ENCODE measurements around the gene ZFPM1.

ZFPM1 gene

DNA sequence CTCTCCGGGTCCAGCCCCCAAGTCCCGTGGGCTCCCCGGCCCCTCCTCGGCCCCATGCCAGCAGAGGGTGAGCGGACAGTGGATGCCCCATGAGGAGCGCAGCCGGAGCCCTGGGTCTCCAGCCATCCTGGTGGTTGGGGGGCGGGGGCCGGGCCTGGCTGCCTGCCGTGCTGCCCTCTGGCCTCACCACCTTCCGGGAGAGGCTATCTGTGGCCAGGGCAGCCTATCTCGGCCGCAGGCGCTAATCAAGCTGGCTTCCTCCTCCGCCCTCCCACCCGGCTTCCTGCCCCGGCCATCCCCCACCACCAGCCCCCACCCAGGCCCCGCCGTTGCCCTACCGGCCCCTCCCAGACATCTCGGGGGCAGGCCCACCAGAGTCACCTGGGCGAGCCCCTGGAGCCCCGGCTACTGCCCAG is 46.8 kb downstream of the ZFPM1 start:
- DNase-seq (ENCODE audit: low spot score) = no peak

DNA sequence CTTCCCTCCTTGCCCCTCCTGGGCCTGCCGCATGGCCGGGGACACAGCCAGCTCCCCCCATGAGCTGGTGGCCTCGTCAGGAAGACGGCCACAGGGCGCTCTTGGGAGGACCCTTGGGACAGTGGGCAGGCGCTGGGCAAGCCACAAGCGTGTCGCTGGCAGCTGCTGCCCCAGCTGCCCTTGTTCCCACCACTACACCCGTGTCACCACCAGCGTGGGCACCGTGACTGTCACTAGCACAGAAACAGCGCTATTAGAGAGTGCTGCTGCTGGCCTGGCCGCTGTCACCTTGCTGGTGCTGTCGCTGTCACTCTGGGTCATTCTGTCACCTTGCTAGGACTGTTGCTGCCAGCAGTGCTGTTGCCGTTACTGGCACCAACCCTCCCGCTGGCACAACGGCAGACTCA is 47.2 kb downstream of the ZFPM1 start:
- DNase-seq (ENCODE audit: low spot score) = no peak

DNA sequence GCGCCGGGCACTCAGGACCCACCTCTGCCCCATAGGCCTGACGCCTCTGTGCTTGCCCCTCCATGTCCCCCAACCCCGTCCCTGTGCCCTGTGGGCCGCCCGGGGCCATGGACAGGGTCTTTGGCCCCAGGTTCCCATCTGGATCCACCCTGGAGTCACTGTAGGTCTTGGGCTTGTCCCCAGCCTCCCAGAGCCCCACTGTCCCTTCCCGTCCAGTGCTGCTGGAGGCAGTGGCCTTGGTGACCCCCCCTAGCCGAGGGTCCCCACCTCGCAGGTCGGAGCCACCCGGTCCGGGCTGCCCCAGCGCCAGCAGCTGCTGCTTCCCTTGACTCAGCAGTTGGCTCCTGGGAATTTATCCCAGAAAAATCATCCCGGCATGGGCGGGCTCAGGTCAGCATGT is 49.3 kb downstream of the ZFPM1 start:
- DNase-seq (ENCODE audit: low spot score) = no peak

DNA sequence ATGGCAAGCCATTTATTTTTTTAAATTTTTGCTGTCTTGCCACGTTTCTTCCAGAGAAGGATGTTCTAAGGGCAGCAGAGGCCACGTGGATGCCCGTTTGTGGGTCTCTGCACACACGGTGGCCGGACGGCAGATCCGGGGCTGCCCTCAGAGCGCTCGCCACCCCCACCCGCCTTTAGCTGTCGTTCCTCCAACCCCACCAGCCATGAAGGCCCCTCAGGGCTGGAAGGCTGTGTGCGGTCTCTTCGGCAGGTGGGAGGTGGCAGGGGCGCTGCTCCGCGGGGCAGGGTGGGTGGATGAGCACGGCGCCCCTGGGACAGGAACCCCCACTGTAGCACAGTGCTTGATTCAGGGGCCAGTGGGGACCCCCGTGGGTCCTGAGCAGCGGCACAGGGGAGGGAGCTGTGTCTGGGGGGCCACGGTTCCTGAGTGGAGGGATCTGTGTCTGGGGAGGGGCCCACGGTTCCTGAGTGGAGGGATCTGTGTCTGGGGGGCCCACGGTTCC is 49.7 kb downstream of the ZFPM1 start:
- DNase-seq (ENCODE audit: low spot score) = no peak

DNA sequence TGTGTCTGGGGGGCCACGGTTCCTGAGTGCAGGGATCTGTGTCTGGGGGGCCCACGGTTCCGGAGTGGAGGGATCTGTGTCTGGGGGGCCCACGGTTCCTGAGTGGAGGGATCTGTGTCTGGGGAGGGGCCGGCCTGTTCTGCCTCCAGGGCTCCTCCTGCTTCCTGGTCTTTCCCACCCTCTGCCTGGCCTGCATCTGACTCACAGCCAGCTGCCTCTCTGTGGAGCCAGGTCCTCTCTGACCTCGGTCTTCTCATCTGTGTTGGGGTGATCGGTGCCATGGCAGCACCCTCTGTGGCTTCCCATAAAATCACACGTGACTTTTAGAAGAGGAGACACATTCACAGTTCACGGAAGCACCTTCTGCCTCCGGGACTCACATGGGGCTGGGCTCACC is 50.3 kb downstream of the ZFPM1 start:
- no peak for DNase-seq (ENCODE audit: low spot score)

DNA sequence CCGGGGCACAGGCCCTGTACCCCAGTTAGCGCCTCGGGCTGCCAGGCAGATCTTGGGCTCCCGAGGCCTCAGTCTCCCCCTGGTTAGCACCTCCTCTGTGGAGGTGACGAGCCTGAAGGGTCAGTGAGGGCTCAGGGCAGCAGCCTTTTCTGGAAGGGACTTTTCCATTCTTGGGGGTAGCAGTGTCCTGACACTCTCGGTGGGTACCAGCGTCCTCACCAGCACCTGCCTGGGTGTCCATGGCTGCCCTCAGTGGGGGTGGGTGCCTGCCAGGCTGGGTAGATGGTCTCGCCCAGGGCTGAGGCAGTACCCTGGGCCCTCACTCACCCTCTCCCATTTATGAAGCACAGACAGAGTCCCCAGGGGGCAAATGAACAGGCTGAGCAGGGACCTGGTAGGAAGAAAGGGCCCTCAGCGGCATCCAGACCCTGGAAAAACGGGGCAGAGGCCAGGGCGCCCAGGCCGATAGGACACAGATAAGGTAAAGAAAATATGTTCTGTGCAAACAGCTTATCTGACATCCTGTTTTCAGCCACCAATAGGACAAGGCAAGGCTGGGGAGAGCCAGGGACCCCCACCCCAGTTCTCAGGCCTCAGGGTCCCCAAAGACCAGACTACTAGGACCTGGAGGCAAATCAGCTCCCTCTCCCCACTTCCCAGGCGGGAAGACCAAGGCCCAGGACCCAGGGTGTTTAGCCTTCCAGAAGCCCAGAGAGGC is 50.9 kb downstream of the ZFPM1 start:
- DNase-seq (ENCODE audit: low spot score) = no peak

DNA sequence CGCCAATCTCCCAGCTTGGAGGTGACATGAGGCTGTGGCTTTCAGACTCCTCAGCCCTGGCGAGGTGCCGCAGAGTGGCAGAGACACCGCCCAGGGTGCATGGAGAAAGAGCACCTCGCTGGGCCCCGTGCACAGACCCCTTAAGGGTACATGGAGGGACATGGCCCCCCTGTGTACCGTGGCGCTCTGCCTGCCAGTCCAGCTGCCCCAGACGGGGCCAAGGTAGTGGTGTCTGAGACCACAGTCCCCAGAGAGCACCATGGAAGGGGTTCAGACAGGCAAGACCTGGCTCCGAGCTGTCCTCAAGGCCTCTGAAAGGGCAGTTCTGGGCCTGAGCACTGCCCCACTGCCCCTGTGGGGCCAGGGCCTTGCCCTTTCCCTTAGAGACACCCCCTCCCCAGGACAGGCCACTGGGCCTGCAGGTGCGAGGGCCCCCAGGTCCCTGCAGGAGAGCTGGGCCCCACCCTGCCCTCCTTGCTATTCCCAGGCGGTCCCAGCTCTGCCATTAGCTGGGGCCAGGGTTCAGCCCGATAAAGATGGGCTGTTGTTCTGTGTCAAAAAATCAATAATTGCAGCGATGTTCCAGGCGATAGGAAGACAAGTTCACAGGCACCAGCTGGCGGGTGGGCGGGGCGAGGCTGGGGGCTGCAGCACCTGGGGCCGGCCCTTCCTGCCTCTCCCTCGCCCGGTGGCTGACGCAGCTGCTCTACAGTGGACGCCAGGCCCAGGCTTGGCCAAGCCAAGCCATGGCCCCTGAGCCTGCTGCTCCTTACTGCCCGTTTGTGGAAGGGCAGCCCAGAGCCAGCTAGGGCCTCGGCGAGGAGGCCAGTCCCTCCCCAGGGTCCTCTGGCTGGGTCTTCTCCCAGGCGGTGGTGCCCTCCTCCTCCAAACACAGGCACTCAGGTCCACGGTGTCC is 51.7 kb downstream of the ZFPM1 start:
- no peak for DNase-seq (ENCODE audit: low spot score)

DNA sequence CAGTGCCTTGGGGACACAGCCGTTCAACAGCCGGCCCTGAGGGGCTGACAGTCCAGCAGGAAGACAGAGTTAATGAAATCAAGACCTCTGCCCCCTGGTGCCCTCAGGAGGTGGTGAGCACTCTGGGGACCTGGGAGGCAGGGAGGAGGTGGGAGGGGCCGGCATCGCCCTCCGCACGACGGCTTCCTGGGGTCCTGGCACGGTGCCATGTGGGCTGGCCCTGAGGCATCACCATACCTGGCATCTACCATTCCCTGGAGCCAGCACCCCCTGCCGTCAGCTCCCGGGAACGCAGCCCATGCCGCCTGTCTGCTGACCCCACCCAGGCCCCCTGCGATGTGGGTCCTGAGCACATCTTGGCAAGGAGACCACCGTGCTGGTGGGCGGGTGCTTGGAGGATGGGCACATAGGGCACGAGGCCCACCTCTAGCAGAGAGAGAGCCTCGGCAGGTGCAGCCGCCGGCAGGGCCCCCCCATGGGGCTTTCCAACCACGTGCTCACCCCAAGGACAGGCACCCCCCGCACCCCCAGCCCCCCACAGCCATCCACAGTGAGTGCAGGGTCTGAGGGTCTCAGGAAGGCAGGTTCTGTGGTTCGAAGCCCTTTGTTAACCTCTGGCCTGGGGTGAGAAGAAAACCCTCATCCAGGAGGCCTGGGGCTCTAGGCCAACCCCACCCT is 52.5 kb downstream of the ZFPM1 start:
- peak; percentile 8 for DNase-seq (ENCODE audit: low spot score)

DNA sequence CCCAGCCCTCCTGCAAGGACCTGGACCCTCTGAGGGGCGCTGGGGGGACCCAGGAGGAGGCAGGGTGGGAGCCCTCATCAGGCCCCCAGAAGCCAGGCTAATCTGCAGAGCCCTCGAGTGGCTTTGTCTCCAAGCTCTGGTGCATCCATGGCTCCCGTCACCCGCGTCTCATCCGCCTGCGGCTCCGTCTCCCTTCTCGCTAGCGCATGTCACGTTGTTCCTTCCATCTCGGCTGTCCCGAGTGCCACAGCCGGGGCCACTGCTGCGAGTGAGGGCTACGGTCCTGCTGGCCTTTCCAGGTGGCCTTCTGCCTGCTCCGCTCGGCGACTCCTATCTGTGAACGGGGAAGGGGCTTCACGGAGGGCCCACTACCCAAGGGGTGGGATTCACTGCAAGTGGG is 53.6 kb downstream of the ZFPM1 start:
- no peak for DNase-seq (ENCODE audit: low spot score)

DNA sequence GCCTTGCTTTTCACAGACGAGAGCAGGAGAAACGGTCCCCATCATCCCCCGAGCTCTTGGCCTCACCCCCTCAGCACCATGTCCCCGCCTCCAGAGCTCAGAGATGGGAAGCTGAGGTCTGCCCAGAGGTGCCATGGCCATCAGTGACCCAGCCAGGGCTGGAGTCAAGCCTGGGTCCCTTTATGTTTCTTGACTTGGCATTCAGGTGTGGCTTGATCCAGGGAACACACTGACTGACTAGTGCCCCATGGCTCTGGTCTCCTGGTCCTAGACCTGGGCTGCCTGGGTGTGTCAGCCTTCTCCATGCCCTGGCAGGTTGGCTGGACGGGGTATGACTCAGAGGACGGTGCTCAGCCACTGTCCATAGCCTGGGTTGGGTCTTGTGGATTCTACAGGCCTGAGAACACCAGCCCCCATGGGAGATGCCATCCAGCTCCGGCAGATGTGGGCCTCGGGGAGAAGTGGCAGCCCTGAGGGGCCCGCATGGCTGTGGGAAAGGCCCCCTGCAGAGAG is 54.2 kb downstream of the ZFPM1 start:
- no peak for DNase-seq (ENCODE audit: low spot score)

DNA sequence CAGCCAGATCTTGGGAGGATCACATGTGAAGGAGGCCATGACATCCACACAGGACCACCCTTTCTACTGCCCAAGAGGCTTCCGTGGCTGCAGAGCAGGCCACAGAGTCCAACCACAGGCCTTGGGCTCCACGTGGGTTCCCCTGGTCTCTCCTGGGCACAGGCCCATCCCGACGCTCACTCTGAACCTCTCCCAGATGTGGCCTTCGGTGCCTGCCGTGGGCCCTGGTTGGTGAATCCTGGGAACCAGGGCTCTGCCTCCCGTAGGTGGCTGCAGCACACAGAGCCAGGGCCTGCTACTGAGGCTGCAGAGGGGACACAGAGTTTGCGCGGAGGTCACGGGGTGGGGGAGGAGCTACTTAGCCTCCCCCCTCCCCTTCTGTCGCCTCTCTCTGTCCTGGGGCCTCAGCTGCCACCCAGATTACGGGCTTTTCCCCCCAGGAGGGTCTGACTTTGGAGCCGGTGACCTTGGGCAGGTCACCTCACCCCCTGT is 55.3 kb downstream of the ZFPM1 start:
- DNase-seq (ENCODE audit: low spot score) = no peak

DNA sequence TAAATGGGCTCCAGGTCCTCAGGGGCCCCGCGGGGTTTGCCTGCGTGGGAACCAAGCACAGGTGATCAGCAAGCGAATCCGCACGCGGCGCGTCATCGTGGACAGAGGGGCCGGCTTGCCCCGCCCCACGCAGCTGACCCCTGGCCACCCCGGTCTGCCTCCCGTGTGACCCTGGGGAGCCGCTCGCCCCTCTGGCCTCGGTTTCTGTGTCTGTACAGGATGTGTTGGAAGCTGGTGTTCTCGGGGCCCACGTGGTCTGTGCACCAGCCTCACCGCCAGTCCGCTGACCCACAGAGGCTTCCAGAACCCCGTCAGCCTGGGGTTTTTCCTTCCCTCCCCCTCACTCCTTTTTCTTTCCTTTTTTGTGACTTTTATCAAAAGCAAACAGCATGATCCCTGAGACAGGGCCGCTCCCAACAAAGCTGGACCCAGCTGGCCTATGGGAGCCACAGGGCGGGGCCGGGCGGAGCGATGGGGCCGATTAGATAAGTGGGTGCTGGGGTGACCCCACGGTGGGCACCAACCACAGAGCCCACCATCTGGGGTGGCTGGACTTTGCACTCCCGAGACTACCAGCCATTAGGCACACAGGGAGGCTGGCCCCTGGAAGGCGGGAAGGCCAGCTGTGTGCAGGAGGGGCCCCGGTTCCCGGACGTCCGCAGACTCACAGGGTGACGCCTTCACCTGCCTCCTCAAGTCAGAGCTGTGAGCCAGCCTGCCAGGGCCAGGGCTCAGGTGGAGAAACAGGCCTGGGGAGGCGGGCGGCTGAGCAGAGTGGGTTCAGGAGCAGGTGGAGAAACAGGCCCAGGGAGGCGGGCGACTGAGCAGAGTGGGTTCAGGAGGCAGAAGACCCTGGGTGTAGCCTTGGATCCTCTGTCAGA is 56.0 kb downstream of the ZFPM1 start:
- no peak for DNase-seq (ENCODE audit: low spot score)

DNA sequence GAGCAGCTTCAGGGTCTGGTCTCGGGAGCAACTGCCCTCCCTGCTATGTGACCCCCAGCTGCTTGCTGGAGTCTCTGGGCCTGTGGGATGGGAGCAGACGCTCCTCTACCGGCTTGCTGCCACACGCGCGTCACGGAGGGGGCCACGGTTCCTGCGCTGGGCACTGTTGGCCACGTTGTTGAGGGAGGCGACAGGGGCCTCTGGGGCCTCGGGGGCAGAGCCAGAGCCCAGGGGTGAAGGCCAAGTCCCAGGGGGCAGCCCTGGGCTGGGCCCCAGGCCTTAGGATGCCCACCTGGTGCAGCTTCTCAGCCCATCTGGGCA is 56.6 kb downstream of the ZFPM1 start:
- no peak for DNase-seq (ENCODE audit: low spot score)

DNA sequence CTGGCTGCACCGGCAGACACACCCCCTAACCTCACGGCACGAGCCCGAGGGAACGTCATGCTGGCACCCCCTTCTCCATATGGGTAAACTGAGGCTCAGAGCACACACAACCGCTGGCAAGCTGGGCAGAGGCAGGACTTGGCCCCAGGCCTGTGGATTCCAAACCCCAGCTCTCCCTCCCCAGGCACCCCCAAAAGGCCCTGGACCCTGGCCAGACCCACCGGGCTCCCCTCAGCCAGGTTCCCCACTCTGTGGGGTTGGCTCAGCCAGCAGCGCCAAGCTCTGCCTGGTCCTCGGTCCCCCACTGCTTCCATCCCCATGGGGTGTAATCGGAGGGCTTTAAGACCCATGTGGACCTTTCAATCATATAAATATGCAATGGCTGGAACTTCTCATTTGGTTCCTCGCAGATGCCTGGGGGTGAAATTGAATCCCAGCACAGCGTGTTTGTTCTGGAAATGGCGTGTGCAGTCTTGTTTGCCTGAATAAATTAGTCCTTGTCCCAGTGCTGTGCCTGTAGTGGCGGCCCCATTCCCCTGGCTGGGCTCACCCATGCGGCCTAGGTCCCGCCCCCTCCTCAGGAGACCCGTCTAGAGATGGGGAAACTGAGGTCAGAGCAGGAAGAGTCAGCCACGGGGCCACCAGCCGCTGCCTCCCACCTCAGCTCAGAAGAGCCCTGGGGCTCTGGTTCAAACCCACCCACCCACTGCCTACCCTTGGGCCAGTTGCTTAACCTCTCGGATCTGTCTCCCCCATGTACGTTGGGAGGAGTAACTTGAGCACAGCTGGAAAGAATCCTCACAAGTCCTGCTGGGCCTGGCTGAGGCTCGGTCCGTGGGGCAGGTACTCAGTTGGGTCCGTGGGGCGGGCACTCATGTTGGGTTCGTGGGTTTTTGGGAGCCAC is 57.3 kb downstream of the ZFPM1 start:
- no peak for DNase-seq (ENCODE audit: low spot score)

DNA sequence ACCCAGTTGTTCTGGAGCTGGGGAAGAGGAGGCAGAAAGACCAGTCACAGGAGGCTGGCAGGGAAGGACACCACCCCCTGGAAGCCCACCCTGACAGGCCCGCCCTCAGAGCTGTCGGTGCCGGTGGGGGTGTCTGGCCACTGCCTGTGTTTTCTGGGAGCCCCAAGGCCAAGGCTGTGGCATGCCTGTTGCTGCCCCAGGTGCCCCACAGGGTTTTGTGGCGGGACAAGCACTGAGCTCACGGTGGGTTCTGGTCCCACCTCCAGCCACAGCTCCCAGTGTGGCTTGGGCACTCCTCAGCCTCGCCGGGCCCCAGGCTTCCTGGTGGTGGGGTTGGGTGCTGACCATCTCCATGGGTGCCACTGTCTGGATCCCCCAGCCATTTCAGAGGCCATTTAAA is 58.0 kb downstream of the ZFPM1 start:
- DNase-seq (ENCODE audit: low spot score) = no peak

DNA sequence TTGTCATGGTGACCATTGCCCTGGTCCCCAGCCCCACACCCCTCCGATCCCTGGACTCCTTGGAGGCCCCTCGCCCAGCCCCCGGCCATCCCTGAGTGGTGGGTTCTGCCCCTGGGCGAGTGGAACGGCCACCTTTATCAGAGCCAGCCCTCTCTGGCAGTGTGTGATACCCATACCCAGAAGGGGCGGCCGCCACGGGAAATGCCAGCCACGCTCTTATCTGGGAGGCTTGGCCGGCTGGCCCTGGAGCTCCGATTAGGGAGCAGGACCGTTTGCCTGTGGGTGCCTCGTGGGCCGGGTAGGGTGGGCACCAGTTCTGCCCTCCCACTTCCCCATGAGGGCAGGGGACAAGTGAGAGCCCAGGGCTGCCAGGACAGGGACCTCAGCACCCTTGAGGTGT is 58.8 kb downstream of the ZFPM1 start:
- no peak for DNase-seq (ENCODE audit: low spot score)

DNA sequence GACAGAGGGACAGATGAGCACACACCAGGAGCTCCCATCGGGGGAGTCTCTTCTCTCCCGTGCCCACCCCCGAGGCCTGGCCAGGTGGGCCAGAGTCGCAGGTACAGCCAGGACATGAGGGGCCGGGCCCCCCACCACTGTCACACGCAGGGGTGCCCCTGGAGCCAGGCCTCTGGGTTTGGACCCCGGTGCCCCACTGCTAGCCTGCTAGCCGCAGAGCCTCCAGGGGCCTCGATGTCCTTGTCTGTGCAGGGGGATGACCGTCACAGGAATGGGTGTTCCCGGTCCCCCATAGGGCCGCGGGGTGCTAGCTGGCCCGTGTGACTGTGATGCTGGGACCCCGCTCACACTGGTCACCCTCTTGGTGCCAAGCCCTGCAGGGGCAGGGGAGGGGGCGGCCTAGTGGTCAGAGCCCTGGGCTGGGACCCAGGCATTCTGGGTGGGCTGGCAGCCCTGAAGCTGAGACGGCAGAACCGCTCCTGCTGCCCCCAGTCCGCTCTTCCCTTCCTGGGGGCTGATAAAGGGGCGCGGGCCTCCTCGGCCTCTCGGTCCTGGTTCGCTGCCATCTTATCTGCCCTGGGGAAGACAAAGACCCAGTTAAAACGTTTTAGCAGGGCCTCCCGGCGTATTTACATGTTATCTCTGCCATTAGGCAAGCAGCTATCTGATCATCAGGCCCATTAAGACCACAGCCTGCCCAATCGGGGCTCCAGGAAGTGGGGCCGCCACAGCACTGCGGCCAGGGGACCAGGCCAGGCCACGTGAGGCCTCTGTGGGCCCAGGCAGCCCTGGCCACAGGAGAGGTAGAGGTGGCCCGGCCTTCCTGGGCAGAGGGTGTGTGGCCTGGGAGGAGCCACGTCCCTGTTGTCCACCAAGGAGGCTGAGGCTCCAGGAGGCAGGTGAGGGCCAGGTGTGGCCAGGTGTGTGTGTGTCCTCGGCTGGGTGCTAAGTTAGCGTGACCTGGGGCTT is 59.9 kb downstream of the ZFPM1 start:
- DNase-seq (ENCODE audit: low spot score) = no peak

DNA sequence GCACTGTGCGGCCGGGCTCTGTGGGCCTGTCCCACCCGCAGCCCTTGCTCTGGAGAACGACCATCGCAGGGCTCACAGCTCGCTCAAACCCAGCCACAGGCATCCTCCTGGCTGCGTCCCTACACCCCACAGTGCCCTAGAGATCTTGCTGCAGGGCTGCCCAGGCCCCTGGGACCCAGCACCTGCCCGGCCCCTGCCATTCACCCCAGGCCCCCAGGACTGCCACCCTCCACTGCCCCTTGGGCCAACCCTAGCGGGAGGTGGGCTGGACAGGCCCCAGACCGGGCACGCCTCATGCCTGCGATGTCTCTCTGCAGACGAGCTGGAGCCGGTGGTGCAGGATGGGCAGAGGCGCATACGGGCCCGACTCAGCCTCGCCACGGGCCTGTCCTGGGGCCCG is 61.0 kb downstream of the ZFPM1 start:
- no peak for DNase-seq (ENCODE audit: low spot score)
